Tibial artery (tissue), 4 donors: ENCODE results near the gene ZMPSTE24.

Source experiments
- DNase-seq, 2 donors: peaks; one replicate each; pipeline ENCODE4 v3.0.0-alpha.2; 2019
- H3K27ac ChIP-seq, 2 donors: fragments of 200-600 bp; sonication (generic) in 1 of 2; 1 replicate in 1 of 2; 2 replicates in 1 of 2; pipeline ENCODE4 v1.5.1; 2018 to 2019; ENCODE audit warnings: mild to moderate bottlenecking in 1 of 2
- H3K27me3 ChIP-seq, 2 donors: fragments of 200-600 bp; sonication (generic) in 1 of 2; one replicate each; pipeline versions ENCODE4 v1.5.1 to v1.6.0; 2016 to 2019
- H3K36me3 ChIP-seq, 3 donors: fragments of 200-600 bp; sonication (generic) in 2 of 3; one replicate each; pipeline ENCODE4 v1.5.1; 2016 to 2019; ENCODE audit warnings: mild to moderate bottlenecking in 2 of 3
- H3K4me1 ChIP-seq, 4 donors: fragments of 200-600 bp; sonication (generic) in 2 of 4; 1 replicate in 3 of 4; 2 replicates in 1 of 4; pipeline ENCODE4 v1.5.1; 2016 to 2019
- H3K4me3 ChIP-seq, 2 donors: fragments of 200-600 bp; sonication (generic) in 1 of 2; 1 replicate in 1 of 2; 2 replicates in 1 of 2; pipeline ENCODE4 v1.5.1; 2018 to 2019; ENCODE audit warnings: mild to moderate bottlenecking in 2 of 2
- H3K9me3 ChIP-seq, 3 donors: fragments of 200-600 bp; sonication (generic) in 1 of 3; one replicate each; pipeline ENCODE4 v1.5.1; 2016 to 2019
- intact Hi-C: fragments of 100-400 bp; cut with DNase I; formaldehyde crosslinking; loops from one replicate; pipeline ENCODE4 v1.15.0; 2023; ENCODE audit warnings: low total_unique reads
- TF ChIP-seq, protein P1 (sequence below), 2 experiments: fragments of 200-600 bp in 1 of 2; fragments of 450-650 bp in 1 of 2; IDR thresholded peaks; one replicate each; pipeline ENCODE4 v1.5.1; 2017 to 2019; ENCODE audit warnings: antibody characterized with exemption in 2 of 2, mild to moderate bottlenecking in 1 of 2, moderate library complexity in 1 of 2

Gene ZMPSTE24

DNA sequence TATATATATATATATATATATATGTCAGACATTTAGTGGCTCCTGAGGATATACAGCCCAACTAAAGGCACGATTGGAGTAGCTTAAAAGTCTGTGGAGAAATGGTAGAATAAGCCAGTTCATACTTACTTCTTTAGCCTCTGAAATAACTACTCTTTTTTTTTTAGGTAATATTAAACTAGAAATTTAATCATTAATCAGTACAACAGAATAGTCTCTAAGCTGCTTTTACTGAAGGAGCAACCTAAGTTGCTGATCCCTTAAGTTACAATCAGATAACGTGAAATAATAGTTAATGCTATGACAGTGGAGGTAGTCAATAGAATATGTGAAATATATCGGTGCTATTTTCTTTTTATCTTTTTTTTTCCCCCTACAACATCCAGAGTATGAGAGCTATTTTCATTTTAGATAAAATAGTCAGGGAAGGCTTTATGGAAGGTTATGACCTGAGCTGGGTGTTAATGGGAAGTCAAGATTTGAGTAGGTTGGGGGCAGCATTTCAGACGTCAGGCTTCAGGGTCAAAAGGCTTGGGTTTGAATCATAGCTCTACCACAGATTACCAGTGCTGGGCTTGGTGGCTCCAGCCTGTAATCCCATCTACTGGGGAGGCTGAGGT lies 15.6 kb downstream of the ZMPSTE24 start:
- no peaks in the 10 kb centered on the region for H3K9me3 ChIP-seq
- H3K4me1 ChIP-seq, result peaks cover 0 to 5% (median under 1%) of the 10 kb centered on the region in 4 donors
- intact Hi-C loops, result no loop called here
- H3K4me3 ChIP-seq, result no peak overlapping the region
- H3K36me3 ChIP-seq, result peaks cover 44 to 74% (median 60%) of the 10 kb centered on the region in 3 donors
- H3K27ac ChIP-seq, result no peak overlapping the region
- DNase-seq, result no peak
- H3K27me3 ChIP-seq, result no peaks in the 10 kb centered on the region
- TF ChIP-seq, protein P1, sequence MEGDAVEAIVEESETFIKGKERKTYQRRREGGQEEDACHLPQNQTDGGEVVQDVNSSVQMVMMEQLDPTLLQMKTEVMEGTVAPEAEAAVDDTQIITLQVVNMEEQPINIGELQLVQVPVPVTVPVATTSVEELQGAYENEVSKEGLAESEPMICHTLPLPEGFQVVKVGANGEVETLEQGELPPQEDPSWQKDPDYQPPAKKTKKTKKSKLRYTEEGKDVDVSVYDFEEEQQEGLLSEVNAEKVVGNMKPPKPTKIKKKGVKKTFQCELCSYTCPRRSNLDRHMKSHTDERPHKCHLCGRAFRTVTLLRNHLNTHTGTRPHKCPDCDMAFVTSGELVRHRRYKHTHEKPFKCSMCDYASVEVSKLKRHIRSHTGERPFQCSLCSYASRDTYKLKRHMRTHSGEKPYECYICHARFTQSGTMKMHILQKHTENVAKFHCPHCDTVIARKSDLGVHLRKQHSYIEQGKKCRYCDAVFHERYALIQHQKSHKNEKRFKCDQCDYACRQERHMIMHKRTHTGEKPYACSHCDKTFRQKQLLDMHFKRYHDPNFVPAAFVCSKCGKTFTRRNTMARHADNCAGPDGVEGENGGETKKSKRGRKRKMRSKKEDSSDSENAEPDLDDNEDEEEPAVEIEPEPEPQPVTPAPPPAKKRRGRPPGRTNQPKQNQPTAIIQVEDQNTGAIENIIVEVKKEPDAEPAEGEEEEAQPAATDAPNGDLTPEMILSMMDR (IDR thresholded peaks at IDR 0.05), result no peak

DNA sequence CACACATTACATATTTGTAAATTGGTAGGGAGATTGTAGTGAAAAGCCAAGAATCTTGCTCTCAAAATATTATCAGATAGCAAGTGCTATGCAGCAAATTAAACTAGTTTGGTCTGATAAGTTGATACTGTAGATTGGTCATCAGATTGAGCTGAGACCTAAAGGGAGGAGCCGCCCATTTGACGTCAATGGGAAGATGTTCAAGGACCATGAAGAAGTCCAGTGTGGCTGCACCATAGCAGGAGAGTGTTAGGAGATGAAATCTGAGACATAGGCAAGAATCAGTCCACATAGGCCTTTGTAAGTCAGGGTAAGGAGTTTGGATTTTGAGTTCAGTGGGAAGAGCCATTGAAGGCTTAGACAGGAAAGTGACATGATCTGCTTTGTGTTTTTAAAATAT lies 16.3 kb downstream of the ZMPSTE24 start:
- Histone ChIP-seq H3K27ac (no peak overlapping the region), H3K4me1 (no peaks in the 10 kb centered on the region), H3K27me3 (no peaks in the 10 kb centered on the region), H3K4me3 (no peak overlapping the region), H3K9me3 (no peaks in the 10 kb centered on the region), H3K36me3 (peaks cover 40 to 74% (median 63%) of the 10 kb centered on the region in 3 donors)
- no peak for DNase-seq
- TF ChIP-seq, protein P1 (IDR thresholded peaks at IDR 0.05), result no peak
- intact Hi-C loops, result no loop called here

DNA sequence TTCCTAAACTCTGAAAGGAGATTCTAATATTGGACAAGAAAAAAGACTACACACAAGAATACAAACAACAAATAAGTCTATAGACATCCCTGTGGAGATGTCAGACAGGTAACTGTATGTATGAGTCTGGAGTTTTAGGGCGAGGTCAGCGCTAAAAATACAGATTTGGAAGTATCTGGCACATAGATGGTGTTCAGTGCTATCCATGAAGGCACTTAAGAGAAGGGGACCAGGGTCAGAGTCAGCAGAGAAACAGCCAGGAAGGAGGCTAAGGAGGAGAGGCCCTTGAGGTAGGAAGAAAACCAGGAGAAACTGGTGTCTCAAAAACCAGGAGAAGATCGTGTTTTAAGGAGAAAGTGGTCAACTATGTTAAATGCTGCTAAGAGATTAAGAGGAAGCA lies 18.1 kb downstream of the ZMPSTE24 start:
- Histone ChIP-seq H3K9me3 (no peaks in the 10 kb centered on the region), H3K4me3 (no peak overlapping the region), H3K36me3 (peaks cover 32 to 69% (median 58%) of the 10 kb centered on the region in 3 donors), H3K4me1 (no peaks in the 10 kb centered on the region), H3K27ac (no peak overlapping the region), H3K27me3 (no peaks in the 10 kb centered on the region)
- no peak for DNase-seq
- TF ChIP-seq, protein P1 (IDR thresholded peaks at IDR 0.05), result no peak
- intact Hi-C loops, result no loop called here

DNA sequence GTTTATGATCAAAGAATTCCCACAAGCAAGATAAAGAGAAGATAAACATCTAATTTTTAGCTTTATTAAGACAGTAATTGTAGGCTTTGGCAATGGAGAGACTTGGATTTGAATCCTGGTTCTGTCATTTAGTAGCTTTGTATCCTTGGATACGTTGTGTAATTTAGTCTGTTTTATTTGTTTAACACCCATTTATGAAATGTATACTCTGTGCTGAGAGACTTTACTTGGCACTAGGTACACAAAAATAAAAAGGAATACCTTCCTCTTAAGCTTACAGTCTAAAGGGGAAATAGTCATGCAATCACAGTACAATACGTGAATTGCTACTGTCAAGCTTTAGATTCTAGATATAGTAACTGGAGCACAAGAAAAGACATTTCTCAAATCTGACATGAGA lies 23.8 kb downstream of the ZMPSTE24 start:
- intact Hi-C loops, result no loop called here
- Histone ChIP-seq H3K4me1 (no peaks in the 10 kb centered on the region), H3K36me3 (peaks cover 19 to 65% (median 56%) of the 10 kb centered on the region in 3 donors), H3K27ac (no peak overlapping the region), H3K27me3 (no peaks in the 10 kb centered on the region), H3K9me3 (no peaks in the 10 kb centered on the region), H3K4me3 (no peak overlapping the region)
- no peak for DNase-seq
- TF ChIP-seq, protein P1 (IDR thresholded peaks at IDR 0.05), result no peak

DNA sequence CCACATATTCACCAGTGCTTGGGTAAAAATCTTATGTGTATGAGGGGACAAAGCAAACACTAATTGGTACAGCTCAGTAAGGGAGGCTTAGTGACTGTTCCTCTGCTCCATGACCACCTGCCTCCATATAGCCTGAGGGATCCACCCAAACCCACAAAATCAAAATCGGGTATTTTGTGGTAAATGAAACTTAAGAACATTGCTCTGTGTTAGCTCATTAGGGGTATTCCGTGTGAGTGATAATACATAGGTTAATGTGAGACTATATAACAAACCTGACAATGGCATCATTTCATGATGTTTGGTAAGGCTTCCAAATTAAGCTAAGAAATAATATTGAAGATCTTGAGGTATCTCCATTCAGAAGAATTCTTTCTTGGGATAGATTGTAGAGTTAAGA lies 33.3 kb downstream of the ZMPSTE24 start:
- peaks cover 31 to 85% (median 58%) of the 10 kb centered on the region in 3 donors for H3K36me3 ChIP-seq
- no peak overlapping the region for H3K27ac ChIP-seq
- intact Hi-C loops, result no loop called here
- no peaks in the 10 kb centered on the region for H3K4me1 ChIP-seq
- H3K4me3 ChIP-seq, result no peak overlapping the region
- H3K9me3 ChIP-seq, result no peaks in the 10 kb centered on the region
- DNase-seq, result no peak
- H3K27me3 ChIP-seq, result no peaks in the 10 kb centered on the region
- TF ChIP-seq, protein P1 (IDR thresholded peaks at IDR 0.05), result no peak
